Medulla oblongata (tissue), 1 donor: Measurements from ENCODE around the gene UBAP2.

Source experiments
- DNase-seq: peaks from one replicate; pipeline ENCODE4 v3.0.0-alpha.2; 2015; ENCODE audit errors: extremely low spot score

The UBAP2 gene, protein sequence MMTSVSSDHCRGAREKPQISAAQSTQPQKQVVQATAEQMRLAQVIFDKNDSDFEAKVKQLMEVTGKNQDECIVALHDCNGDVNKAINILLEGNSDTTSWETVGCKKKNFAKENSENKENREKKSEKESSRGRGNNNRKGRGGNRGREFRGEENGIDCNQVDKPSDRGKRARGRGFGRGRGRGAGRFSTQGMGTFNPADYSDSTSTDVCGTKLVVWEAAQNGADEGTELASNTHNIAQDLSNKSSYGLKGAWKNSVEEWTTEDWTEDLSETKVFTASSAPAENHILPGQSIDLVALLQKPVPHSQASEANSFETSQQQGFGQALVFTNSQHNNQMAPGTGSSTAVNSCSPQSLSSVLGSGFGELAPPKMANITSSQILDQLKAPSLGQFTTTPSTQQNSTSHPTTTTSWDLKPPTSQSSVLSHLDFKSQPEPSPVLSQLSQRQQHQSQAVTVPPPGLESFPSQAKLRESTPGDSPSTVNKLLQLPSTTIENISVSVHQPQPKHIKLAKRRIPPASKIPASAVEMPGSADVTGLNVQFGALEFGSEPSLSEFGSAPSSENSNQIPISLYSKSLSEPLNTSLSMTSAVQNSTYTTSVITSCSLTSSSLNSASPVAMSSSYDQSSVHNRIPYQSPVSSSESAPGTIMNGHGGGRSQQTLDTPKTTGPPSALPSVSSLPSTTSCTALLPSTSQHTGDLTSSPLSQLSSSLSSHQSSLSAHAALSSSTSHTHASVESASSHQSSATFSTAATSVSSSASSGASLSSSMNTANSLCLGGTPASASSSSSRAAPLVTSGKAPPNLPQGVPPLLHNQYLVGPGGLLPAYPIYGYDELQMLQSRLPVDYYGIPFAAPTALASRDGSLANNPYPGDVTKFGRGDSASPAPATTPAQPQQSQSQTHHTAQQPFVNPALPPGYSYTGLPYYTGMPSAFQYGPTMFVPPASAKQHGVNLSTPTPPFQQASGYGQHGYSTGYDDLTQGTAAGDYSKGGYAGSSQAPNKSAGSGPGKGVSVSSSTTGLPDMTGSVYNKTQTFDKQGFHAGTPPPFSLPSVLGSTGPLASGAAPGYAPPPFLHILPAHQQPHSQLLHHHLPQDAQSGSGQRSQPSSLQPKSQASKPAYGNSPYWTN

DNA sequence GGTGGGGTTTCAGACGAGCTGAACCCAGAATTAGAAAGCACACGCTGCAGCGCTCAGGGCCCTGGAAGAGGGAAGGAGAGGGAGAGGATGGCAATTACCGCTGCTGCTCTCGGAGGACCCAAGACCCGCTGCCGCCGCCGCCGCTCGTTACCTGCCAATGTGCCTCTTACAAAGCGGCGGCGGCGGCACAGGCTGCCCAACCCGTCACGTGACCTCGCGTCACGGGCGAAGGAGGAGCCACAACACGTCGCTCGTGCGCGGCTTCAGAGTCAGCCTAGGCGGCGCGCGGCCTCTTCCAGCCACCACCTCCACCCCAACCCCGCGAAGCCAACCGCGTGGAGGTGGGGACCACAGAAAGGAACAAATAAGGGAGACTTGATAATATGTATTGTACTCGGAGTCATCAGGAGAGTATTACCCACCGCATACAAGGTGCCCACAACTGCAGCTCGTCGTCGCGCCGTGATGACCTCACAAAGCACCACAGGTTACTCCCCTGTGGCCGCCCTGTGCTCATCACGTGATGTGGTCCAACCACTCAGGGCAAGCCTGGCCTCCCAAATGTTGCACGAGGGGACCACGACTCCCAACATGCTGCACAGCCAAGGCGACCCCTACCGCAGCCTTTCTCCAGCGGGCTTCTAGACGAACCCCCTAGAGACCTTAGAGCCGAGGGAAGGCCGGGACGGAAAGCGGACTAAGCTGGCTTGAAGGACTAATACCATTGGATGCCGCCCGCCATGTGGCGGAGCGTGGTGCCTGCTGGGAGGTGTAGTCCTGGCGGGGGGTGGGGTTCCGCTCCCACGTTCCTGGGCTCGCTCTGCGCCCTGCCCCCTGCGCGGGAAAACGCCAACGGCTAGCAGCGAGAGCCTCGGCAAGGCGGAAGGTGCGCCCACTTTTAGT lies at the start of gene UBAP2:
Gene UBAP2 (minus strand): TSS at position 161 of the 903 bp plus-strand sequence. CDS start 31,739 bp downstream, outside the sequence.
- DNase-seq = peak; percentile 98

DNA sequence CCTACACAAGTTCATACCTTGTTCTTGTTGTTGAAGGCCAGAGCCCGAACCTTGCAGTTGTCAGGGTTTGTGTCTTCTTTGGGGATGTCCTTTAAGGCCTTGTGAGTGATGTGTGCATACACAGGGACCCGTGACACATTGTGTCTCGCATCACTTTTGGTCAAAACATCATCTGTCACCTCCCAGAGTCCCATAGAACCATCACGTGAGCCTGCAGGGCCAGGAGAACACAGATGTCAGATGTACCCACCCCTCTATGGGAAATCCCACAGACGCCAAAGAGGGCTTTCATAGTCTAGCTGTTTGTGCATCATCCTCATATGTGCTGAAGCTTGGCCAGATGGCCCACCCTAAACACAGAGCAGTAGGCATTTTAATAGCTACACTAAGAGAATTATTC lies 49.6 kb upstream of the UBAP2 start:
- no peak for DNase-seq

DNA sequence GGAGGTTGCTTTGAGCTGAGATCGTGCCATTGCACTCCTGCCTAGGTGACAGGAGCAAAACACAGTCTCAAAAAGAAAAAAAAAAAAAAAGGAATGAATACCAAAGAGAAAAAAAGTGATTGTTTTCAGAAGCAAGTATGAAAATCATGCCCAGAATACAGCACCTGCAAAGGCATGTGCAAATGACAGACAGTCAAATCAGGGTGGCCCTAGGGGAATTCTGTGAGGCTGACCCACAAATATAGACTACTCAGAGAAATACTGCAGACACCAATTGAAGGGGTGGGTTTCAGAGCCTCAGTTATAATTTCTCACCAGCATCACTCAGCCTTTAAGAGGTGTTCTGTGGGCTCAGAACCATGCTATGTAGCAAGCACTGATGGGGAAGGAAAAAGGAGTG lies 49.2 kb upstream of the UBAP2 start:
- no peak for DNase-seq

DNA sequence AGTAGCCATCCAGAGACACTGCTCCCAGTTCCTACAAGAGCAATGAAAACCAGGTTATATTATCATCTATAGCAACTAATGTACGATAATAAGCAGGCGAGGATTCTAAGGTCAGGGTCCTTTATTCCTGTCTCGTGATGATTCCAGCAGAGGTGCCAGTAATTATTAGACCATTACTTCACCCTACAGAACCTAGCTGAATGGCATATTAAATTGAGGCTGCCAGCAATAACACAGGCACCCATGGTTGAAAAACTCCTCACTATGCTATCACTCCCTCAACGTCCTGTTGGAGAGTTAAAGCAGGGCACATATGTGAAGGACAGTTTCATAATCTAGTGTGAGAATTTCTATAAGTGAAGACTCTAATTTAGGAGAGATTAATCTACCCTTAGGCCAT lies 48.1 kb upstream of the UBAP2 start:
- DNase-seq = no peak

DNA sequence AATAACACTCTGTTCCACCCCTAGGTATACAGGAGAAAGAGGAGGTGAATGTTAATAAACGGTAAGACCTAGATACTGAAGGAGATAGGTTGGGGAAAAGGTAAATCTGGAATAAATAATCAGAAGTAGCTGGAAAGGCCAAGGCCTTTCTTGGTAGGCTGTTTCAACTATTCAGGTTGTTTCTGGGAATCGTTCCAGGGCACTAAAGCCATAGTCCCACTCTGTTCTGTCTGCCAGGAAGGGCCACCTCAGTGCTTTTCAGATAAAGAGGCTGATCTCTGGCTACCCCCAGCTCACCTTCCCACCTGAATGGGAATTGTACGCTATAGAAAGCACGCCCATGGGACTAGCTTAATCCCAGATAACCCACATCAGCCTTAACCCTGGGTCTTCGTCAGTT lies 44.9 kb upstream of the UBAP2 start:
- DNase-seq = no peak

DNA sequence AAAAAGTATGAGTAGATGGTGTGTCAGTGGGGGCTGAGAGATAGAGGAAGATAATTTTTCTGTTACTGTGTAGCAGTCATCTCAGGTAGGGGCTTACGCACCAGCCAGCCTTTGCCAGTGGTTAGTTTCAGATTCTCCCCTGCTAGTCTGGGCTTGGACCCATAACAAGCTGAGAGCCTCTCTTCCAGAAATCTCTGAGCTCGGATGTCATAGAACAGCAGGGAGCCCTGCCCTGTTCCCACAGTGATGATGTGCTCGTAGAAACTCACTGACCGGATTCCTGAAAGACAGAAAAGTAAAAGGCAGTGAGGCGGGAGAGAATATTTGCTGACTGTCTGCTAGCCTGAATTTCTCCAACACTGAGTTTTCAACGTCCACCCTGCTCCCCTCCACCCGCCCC lies 40.6 kb upstream of the UBAP2 start:
- peak; percentile 60 for DNase-seq

DNA sequence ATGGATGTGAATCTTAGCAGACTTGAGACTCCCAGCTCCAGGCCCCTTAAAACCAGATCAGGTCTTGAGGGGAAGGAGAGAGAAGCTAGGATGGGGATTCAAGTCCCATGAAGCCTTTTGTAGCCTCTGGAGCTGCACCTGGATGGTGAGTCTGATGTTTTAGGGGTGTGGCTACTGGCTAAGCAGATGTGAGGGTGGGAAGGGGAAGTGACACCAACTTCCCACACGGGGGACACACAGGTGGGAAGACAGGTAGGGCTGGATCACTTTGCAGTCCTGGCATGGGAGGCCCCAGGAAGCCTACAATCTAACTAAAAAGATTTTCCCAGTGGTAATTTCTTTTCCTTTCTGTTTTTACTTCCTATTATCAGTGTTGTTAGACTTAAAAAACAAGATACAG lies 38.7 kb upstream of the UBAP2 start:
- DNase-seq = no peak

DNA sequence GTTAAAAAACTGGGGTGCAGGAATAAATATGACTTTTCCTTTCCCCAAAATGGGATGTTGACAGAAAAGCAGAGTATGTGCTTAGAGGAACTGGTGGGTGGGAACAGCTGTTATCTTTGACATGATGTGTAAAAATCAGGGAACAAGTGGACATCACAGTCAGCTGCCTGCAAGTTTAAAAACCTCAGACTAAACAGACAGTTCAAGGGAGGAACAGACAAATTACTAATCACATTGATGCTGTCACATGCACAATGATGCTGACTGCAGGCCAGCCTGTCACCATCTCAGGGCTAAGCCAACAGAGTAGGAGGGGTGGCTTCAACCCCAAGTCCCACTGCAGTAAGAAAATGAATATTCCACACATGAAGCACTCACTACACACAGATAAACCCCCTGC lies 38.2 kb upstream of the UBAP2 start:
- DNase-seq = no peak

DNA sequence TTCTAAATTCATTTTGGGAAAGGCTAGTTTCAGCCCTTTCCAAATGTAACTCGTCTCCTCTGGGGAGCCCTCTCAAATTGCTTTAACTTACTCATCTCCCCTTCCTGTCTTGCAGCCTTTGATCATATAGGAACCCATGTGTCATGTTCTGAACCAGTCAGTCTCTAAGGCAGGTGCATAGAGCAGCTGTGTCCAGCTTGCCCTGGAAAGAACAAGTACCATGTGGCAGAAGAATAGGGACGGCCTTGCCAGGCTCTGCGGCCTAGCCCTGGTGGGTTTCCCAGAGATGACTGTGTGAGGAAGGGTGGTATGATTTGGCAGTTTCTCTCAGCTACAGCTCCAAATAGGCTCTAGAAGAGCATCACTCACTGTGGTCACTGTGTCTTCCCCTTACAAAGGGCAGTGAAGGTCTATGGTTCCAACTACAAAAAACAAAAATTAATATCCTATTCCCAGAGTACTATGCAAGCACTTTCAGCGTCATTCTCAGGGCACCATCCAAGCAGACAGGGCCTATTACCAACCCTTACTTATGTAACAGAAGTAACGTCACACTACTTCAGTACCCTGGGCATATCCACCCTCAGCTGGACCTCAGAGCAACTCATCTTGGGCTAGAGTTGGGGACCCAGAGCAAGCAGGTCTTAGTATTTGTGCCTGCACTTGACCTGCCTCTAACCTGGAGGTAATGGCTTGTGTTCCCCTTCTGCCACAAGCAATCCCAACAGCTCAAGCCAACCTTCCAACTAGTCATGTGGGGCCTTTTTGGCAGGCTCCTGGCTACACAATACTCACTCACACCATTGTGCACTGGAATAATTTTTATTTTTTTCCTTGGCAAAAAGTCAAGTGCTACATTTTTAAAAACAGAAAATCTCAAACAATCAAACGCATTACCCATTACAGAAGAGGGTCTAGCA lies 37.2 kb upstream of the UBAP2 start:
- peak; percentile 62 for DNase-seq

DNA sequence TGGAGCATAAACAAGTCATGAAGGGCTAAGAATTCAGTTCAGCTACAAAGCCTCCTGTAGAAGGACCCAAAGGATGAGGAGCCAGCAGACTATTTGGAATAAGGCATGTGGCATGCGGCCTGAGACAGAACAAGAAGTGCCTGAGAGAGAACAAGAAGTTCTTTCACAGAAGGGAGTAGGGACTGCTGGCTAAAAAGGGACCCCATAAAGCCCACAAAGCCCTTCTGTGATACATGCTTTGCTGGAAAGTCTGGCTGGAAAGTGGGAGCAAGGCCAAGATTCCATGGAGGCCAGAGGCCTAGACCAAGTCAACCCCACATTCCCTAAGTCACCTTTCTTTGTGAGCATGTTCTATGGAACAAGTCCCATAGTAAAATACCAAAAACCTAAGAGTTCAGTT lies 35.9 kb upstream of the UBAP2 start:
- DNase-seq = peak; percentile 90

DNA sequence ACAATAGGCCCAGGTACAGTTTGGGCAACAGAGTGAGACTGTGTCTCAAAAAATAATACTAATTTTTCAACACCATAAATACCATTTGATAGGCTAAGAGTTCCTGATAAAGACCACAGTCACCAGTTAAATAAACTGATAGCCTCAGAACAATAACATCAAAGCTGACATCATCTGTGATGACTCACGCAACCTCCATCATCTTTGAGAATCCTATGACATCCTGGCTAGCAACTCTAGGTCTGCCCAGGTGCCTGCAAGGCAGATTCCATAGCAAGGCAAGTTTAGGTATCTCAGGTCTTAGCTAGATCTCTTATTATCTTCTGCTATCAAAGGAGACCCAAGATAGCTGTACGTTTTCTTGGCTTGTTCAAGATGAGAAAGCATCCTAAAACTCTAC lies 30.5 kb upstream of the UBAP2 start:
- DNase-seq = no peak

DNA sequence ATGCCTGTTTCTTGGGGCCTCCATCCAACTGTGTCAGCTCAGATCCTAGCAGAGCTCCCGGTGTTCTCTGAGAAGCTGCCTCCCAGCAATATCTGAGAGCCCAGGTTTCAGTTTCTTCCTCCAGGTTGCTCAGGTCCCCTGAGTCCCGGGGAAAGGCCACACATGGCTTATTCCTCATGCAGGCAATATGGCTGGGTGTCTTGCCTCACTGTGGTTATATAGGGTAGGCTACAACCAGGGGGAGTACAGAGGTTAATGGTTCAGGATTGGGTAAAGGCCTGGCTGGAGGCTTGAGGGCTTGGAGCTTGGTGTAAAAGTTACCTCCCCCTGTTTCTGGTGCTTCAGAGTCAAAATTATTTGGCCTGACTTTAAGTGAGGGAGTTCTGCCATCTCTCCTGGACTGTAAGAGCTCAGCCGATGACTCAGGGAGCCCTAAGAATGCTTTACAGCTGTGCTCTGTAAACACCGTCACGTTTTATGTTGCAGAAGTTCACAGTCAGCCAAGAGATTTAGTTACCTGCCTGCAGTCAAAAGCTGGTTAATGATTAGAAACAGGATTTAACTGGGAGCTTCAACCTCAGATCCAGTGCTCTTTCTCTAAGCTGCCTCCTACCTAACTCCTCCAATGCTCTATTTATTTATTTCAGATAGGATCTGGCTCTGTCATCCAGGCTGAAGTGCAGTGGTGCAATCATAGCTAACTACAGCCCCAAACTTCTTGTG lies 24.3 kb upstream of the UBAP2 start:
- DNase-seq = no peak

DNA sequence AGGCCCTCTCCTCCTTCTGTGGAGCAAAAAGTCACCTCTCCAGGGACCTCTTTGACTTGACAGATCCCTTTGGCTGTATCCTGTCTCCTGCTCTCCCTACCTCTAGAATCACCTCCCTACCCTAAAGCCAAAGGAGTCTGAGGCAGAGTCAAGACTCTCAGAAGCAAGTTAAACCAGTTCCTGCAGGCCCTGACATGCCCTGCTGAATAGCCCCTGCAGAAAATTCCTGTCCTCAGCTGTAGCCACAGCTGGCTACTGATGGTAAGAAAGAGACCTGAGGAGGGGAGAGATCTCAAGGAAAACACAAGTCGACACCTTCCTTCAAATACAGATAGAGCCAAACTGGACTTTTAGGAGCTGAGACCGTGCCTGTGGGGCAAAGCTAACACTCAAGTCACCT lies 23.7 kb upstream of the UBAP2 start:
- DNase-seq = no peak

DNA sequence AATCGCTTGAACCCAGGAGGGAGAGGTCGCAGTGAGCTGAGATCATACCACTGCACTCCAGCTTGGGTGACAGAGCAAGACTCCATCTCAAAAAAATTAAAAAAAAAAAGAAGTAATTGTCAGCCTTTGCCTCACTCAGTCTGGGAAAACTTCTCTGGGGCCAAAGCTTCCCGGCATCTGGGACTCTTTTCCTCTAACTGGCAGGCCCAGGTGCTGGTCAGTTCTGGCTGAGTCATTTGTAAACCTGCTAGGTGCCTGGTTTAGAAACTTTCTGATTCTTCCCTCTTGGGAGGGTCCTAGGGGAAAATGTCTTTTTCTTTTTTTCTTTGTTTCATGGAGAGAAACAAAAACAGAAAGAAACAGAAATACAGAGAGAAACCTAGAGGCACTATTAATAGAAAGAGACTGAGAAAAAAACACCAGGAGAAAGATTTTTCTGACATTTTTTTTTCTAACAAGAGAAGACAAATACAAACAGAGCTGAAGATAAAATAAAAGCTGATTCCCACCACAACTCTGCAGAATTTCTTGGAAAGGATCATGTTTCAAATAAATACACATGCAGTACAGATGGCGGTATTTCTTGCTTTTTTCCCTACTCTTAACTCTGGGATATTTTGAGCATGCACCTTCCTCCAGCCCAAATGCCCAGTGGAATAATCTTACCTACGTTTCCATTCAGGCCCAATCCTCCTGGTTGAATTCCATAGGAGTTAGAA lies 22.1 kb upstream of the UBAP2 start:
- DNase-seq = no peak

DNA sequence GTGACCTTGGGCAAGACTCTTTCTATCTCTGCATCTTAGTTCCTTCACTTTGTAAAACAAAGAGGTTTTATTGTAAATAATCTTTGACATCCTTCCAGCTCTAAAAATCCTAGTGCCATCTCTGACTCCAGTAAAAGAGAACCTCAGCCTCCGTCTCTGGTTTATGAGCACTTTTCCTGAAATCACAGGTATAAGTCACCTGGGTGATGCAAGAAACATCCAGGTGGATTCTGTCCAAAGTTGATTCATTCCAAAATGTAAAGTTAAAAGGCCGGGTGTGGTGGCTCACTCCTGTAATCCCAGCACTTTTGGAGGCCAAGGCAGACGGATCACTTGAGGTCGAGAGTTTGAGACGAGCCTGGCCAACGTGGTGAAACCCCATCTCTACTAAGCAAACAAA lies 21.1 kb upstream of the UBAP2 start:
- no peak for DNase-seq

DNA sequence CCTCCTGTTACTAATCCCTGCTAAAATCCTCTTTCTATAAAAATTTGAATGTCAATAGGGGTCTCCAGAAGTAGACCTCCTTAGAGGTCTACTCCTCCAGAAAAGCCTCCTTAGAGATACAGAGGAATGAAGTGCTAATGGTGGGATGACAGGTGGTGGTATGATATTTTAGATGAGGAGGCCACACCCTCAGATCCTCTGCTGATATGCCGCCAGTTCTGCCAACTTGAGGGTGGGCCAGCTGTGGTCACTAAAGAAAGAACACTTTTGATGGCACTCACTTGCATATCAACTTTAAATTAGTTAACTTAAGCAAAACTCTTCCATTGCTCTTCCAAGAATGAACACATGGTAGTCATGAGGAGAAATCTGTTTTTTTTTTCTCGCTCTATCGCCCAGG lies 16.9 kb upstream of the UBAP2 start:
- DNase-seq = no peak

DNA sequence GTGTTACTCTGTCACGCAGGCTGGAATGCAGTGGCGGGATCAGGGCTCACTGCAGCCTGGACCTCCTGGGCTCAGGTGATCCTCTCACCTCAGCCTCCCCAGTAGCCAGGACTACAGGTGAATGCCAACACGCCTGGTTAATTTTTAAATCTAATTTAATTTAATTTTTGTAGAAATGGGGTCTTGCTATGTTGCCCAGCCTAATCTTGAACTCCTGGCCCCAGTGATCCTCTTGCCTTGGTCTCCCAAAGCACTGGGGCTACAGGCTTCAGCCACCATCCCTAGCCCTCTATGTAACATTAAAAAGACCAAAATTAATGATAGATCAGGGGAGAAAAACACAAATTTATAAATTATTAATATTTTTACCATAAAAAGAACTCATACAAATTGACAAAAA lies 11.3 kb upstream of the UBAP2 start:
- no peak for DNase-seq

DNA sequence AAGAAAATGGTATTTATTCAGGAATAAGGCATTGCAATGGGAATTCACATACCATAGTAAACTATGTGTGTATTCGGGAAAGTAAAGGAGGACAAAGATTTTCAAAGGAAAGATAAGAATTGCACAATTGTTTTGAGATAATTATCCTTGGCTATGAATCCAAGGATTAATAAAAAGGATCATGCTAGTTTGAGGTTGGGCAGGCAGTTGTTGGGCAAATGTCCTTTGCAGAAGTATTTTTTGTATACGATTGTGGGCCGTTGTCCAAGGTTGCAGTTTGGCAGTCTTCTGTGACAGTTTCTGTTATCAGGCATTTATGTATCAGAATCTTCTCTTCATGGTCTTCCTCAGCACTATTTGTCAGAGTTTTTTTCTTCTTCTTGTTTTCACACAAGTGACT lies 10.6 kb upstream of the UBAP2 start:
- DNase-seq = no peak
